GM19438 (cell line): ENCODE measurements around the gene TSPAN4.

Experiments used
- ATAC-seq: cut with Tn5 transposase; IDR thresholded peaks from one replicate; pipeline ENCODE4 v1.9.1; 2021; ENCODE audit warnings: low read depth; ENCODE audit not compliant: unreplicated experiment

Gene TSPAN4

DNA sequence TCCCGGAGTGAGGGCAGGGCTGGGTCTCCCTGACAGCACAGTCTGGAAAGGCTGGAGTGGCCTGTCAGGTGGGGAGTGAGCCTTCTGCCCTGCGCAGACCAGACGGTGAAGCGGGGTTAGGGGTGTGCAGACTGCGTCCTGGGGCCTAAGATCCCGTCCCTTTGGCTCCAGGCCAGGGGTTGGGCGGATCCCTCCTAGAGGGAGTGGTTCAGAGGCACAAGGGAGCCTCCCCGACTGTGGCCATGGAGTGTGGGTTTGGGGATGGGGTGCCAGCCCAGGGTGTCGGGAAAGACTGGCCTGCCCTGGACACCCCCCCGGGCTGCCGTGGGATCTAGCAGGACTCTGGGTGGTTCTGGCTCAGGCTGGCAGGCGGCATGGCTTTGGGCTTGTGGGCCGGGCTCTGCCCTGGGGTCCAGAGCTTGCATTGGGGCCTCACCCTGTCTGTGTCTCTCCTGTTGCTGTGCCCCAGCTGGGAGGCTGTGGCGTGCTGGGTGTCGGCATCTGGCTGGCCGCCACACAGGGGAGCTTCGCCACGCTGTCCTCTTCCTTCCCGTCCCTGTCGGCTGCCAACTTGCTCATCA, 19.5 kb downstream of the TSPAN4 start:
- ATAC-seq: no peak

GRCh38 chr11:862696-863022, 20.0 kb downstream of the TSPAN4 start:
- no peak for ATAC-seq

GRCh38 chr11:863023-863909, 20.6 kb downstream of the TSPAN4 start:
- ATAC-seq: no peak

- no peak for ATAC-seq
Measured at GRCh38 chr11:863910-864827, 21.5 kb downstream of the TSPAN4 start.

- ATAC-seq: no peak
Measured at GRCh38 chr11:864898-865297, 22.2 kb downstream of the TSPAN4 start.

GRCh38 chr11:865462-866430, 23.1 kb downstream of the TSPAN4 start:
- ATAC-seq: no peak

- no peak for ATAC-seq
Measured at GRCh38 chr11:866481-866880, 23.8 kb downstream of the TSPAN4 start.

GRCh38 chr11:867856-868358, 25.3 kb downstream of the TSPAN4 start:
- no peak for ATAC-seq

DNA sequence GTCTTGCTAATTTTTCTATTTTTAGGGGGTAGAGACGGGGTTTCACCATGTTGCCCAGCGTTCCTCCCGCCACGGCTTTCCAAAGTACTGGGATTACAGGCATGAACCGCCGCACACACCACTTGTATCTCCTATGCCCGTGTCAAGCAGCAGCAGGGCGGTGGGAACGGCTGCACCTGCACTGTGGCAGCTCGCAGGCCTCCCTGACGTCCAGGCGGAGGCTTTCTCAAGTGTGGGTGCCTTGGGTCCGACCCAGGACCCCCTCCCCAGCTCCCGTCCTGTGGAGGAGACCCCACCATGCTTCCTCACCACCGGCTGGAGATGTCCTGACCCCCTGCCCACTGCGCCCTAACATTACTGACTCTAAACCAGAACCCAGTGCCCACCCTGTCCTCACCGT, 25.7 kb downstream of the TSPAN4 start:
- no peak for ATAC-seq

- ATAC-seq: no peak
Measured at GRCh38 chr11:868802-869201, 26.1 kb downstream of the TSPAN4 start.

DNA sequence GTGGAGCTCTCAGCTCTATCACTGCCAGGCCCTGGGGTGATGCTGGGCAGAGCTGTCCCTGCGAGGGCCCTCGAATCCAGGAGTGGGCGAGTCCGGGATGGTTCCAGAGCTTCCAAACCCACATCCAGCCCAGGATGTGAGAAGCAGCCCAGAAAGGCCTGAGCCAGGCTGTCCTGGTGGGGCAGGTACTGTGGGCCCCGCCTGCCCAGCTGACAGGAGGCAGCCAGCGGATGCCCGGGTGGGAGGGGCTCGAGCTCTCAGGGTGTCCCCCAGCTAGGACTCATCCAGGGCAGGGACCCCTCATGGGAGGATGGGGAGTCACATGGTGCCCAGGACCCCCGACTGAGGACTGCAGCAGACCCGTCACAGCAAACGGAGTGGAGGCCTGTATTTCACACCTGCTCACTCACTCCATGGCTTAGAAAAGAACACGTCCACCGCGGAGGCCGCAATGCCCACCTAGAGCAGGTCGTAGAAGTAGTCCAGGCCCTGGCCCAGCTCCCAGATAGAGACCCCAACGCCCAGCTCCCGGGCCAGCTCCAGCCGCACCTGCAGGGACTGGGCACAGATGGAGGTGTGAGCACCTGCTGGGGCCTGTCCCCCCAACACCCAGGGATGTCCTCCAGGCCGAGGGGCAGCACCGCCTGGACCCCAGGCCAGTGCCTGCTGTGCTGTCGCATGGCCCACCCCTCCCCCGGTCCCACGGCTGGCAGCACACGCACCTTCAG, 26.9 kb downstream of the TSPAN4 start:
- ATAC-seq: no peak

GRCh38 chr11:870127-870413, 27.4 kb downstream of the TSPAN4 start:
- ATAC-seq: no peak

DNA sequence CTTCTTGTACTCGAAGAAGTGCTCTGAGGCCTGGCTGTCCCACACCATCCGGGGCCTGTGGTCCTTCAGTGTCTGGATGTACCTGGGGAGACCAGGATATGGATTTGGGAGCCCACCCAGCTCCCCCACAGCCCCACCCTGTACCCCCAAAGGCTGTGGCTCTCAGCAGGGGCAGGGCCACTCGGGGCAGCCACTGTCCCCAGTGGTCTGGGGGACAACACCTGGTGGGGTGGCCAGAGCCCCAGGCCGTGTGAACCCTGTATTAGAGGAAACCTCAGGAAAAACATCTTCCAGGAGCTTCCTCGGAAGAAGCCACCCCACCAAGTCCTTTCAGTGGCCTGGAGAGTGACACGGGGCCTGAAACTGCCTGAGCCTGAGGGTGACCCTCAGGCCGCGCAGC, 27.8 kb downstream of the TSPAN4 start:
- ATAC-seq: no peak

DNA sequence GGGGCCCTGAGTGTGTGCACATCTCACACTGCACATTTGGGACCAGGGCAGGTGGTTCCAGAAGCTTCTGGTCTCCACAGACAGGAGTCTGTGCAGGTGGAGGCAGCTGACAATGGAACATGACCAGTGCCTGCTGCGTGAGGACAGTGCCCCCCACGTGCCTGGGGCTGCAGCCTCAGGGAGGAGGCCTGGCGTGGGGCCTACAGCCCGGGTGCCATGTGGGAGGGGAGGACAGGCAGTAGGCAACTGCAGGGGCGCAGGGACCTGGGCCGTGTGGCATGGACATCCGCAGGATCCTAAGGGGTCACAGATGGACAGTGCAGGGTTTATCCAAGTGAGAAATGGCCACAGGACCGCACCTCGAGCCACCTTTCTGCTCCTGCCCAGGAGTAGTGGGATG, 28.8 kb downstream of the TSPAN4 start:
- no peak for ATAC-seq

DNA sequence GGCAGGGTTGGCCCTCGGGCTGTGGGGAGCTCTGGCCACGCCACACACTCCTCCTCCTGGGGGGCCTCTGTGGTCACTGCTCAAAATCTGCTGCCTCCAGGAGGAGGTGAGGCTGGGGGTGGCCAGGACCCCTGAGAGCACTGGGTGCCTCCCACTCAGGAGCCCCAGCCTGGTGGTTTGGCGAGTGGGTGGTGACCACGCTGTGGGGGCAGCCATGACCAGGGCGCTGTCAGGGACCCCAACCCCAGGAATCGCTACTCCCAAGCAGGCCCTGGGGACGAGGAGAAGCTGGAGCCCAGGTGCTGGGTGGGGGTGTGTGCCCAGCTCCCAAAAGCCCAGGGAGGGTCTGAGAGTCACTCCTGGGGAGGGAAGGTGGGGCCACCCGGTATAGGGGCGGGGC, 30.1 kb downstream of the TSPAN4 start:
- ATAC-seq: no peak

DNA sequence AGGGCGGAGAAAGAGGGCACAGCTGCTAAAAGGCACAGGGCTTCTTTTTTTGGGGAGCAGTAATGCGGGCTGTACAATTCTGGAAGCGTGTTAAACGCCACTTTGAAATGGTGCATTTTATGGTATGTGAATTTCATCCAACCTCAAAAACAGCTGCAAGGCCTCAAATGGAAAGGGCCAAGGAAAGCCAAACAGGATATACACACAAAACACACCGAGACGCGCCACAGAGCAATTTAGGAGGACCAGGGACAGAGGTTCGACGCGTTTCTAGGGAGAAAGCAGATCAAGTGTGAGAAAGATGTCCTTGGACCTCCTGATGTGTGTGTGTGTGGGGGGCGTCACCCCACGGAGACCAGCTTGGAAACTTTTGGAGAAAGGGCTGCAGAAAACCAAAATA, 31.1 kb downstream of the TSPAN4 start:
- no peak for ATAC-seq

DNA sequence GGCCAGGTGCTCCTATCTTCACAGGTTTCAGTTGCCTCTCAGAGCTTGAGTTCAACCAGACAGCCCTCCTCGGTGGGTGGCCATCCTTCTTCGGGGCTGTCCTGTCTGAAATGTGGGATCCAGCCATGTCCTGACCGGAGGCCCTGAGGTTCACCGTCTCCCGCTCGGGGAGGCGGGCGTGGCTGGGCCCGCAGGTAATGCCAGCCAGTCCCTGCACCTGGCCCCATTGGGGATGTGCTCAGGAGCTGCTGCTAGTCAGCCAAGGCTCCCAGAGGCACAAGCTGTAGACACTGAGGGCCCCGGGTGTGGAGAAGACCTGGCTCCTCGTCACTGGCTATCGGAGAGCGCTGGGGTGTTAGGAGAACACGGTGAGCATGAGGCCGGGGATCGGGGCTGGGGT, 32.6 kb downstream of the TSPAN4 start:
- no peak for ATAC-seq

DNA sequence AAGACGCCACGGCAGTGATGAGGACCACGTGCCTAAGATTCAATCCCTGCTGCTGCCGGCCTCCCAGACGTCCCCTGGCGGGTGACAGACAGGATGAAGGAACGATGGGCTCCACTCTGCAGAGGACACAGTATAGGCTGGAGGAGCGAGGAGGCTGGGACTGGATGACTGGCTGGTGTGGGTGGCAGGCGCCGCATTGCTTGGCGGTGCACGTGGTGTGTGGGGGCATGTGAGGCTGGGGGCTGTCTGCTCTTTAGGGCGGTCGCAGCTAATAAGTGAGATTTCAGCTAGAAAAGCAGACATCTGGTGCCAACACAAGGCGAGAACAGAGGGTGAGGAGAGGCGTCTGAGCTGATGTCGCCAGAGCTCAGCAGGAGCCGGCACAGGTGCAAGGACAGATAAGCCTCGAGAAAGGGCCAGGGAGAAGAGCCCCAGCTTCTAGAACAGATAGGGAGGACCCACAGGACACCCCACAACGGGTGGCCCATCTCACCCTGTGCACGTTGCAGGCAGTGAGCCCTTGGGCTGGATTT, 33.2 kb downstream of the TSPAN4 start:
- no peak for ATAC-seq

DNA sequence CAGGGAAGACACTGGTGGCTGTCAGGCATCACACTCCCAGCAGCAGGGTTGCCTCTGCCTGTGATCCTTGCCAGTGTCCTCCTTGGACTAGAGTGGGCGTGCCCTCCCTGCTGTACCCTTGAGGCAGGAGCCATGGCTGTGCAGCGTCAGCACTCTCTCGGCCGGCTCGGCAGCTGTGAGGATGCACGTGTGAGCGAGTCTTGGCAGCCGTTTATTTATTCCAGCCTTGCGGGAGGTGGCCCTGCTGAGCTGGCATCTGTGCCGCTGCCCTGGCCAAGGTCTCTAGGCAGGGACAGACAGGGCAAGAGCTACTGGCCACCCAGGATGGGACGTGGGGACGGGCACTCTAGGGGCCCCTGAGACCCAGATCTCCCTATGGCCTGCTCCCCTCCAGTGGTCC, 33.9 kb downstream of the TSPAN4 start:
- no peak for ATAC-seq
